Esophagus muscularis mucosa (tissue), 4 donors: ENCODE results near the gene PDXK.

Source experiments
- EP300 ChIP-seq: sonication (generic); formaldehyde crosslinking; IDR thresholded peaks from one replicate; pipeline ENCODE4 v1.6.1; 2017; ENCODE audit warnings: antibody characterized with exemption
- POLR2AphosphoS5 ChIP-seq, 2 donors: sonication (generic); formaldehyde crosslinking; IDR thresholded peaks; one replicate each; pipeline ENCODE4 v1.6.1; 2017; ENCODE audit warnings: antibody characterized with exemption in 2 of 2
- TF ChIP-seq, protein P1 (sequence below), 3 experiments: fragments of 200-600 bp in 2 of 3; fragments of 450-650 bp in 1 of 3; sonication (generic) in 2 of 3; IDR thresholded peaks; one replicate each; pipeline ENCODE4 v1.5.1; 2017 to 2019; ENCODE audit warnings: antibody characterized with exemption in 3 of 3, mild to moderate bottlenecking in 2 of 3, moderate library complexity in 1 of 3

DNA sequence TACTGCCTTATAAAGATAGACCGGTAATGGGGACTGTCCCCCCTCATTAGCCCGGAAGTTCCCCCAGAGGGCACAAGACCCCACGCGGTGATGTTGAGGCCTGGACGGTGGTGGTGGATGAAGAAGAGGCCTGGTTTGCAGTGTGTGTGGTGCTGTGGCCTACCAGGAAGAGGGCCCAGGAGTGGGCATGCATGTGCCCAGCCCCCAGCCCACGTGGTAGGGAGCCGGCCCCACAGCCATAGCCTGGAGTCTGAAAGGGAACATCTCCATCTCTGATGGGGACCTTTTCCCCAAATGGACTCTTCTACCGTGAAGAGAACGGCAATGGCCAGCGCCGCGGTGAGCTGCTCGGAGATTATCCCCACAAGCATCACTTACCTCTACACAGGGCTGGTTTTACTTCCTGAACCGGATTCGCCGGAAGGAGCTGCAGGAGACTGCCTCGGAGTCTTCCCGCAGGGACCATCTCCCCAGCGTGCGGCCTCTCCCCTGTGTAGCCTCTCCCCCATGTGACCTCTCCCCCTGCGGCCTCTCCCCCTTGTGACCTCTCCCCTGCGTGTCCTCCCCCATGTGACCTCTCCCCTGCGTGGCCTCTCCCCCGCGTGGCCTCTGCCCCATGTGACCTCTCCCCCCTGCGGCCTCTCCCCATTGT is 91.0 kb downstream of the PDXK start:
- TF ChIP-seq, protein P1, sequence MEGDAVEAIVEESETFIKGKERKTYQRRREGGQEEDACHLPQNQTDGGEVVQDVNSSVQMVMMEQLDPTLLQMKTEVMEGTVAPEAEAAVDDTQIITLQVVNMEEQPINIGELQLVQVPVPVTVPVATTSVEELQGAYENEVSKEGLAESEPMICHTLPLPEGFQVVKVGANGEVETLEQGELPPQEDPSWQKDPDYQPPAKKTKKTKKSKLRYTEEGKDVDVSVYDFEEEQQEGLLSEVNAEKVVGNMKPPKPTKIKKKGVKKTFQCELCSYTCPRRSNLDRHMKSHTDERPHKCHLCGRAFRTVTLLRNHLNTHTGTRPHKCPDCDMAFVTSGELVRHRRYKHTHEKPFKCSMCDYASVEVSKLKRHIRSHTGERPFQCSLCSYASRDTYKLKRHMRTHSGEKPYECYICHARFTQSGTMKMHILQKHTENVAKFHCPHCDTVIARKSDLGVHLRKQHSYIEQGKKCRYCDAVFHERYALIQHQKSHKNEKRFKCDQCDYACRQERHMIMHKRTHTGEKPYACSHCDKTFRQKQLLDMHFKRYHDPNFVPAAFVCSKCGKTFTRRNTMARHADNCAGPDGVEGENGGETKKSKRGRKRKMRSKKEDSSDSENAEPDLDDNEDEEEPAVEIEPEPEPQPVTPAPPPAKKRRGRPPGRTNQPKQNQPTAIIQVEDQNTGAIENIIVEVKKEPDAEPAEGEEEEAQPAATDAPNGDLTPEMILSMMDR (IDR thresholded peaks at IDR 0.05) = no peak
- TF ChIP-seq POLR2AphosphoS5 (IDR thresholded peaks at IDR 0.05) (no peak), EP300 (no peak)
